ENCODE data around the gene PRR5L.

Gene PRR5L

DNA sequence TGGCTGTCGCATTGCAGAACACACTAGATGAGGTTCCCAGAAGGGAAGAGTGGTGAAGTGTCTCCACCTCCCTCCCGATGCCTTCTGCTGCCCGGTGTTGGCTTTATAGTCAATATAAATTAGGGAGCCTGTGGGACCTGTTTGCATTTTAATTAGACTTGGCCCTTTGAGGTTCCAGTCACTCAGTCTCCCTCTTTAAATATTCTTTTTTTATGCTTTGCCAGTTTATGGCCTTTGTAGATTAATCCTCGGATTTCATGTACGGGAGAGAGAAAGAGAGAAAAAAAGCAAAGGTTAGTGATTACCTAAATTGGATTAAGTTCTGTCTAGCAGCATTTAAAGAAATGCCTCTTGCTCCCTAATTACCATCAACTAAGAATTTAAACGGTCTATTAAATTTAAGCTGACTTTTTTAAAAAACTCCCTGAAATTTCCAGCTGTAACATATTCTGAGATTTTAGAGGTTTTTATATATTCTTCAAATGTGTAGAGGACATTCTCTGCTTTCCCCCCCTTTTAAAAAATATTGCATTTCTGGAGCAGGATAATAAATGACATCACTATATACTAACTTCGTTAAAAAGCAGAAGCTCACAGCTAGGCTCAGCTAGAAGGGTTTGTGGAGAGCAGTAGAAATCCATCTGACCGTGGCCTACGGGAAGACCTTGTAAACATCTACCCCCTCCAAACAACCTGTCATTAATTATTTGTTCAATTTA, 84.4 kb downstream of the PRR5L start:
- no peak for DNase-seq

GRCh38 chr11:36381015-36381360, 84.9 kb downstream of the PRR5L start:
- DNase-seq: no peak

DNA sequence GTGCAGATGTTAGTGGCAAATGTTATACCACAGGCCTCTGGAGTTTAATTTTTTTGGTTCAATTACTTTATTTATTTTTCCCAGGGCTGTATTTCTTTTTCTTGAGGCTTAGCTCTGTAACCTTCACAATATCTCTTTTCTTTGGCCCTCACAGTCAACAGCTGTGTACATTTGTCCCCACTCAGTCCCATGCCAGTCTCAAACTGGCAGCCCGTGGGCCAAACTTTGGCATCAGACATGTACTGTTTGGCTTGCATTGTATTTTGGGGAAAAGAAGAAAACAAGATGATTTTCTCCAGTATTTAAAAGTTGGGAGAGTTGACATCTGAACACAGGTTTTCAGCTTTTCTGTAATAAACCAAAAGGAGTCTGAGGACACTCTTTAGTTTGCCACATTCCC, 87.1 kb downstream of the PRR5L start:
- no peak for DNase-seq

DNA sequence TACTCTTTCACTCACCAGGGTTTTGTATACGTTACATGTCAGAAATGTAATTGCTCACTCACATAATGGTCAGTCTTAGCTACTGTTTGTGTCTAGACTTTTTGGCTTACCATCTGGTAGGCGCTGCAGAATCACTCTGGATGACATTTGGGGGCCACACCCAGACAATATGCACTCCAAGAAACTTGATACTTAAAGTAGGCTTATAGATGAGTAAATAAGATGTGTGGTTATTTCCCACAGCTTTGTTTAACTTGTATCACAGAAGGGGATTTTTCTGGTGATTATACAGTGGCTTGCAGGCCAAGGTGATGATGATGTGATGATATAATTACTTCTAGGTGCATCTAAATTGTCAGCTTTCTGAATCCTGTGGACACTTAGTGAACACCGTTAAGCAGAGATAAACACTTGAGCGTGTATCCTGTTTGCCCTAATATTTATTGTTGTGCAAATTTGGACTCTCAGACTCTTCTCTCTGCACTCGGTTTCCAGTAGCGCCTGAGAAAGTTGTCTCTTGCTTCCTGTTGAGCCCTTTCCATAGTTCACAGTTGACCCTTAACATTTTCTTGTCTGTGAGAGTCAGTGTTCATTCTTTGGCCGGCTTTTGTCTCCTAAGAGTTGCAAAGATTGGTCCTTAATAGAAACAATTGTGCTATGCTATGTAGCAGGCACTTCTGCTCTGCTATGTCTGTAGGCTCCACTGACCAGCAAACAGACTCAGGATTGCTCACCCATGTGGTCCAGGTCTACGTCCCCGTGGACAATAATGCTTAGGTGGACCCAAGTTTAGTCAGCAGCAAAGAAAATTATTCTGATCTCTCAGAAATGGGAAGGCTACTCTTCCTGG, 89.3 kb downstream of the PRR5L start:
- no peak for DNase-seq

DNA sequence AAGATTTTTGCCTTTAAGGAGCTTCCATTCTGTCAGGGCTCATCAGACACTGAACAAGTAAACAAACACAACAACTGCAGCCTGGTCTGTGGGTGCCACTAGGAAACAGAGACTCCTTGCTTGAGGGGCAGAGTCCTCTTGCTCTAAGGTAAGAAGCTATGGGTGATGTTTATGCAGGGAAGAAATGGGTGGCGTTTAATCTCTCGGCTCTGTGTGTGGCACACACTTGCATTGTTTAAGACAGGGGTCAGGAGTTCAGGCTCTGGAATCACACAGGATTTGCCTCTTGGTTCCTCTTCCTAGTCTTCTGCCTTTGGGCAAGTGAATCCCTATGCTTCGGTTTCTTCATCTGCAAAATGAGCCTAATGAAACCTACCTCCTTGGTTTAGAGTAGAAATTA, 90.3 kb downstream of the PRR5L start:
- DNase-seq: no peak

- no peak for DNase-seq
Observed at GRCh38 chr11:36388071-36388470, 92.0 kb downstream of the PRR5L start.

- DNase-seq: no peak
Observed at GRCh38 chr11:36388951-36389350, 92.9 kb downstream of the PRR5L start.

- no peak for DNase-seq
Observed at GRCh38 chr11:36389811-36390210, 93.7 kb downstream of the PRR5L start.

- DNase-seq: peak; percentile 23 to 30
Observed at GRCh38 chr11:36390963-36391471, 94.9 kb downstream of the PRR5L start.

GRCh38 chr11:36392196-36392595, 96.1 kb downstream of the PRR5L start:
- DNase-seq: no peak

- DNase-seq: peak in 1 of 2 donors; percentile 24
Observed at GRCh38 chr11:36394056-36394455, 98.0 kb downstream of the PRR5L start.

DNA sequence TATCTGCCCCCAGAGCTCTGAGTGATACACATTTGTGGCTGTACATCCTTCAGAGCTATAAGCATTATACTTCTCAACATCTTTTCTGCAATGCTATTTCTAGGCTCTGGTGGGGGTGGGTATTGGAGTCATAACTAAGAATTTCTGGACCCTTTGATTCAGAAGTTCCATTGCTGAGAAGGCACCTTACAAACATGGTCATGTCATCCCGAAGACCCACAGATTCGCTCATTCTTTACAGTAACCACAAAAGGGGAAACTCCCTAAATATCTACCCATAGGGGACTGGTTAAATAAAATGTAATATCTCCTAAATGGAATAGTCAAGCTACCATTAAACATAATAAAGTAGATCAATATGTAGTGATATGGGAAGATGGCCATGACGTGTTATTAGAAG, 98.8 kb downstream of the PRR5L start:
- no peak for DNase-seq

- no peak for DNase-seq
Observed at GRCh38 chr11:36395978-36396736, 100.1 kb downstream of the PRR5L start.

GRCh38 chr11:36398231-36398953, 102.3 kb downstream of the PRR5L start:
- DNase-seq: no peak

DNA sequence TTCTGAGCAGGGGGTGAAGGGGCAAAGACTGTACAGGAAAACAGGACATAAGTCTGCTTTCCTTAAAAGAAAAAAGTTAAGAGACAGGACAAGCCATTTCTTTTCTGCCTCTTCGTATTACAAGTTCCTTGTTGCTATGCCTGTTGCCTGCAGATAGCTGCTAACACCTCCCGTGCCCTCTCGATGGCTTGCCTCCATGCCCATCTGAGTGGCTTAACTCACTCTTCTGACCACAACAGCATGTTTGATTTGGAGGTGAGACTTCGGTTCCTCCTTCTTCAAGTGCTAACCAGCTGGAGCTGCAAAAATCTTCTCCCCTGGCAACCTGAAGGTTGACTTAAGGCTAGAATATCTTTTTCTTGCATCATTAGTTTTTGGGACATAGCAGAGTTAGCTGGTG, 103.1 kb downstream of the PRR5L start:
- no peak for DNase-seq

GRCh38 chr11:36399745-36400144, 103.7 kb downstream of the PRR5L start:
- no peak for DNase-seq

- DNase-seq: no peak
Observed at GRCh38 chr11:36400766-36401455, 104.8 kb downstream of the PRR5L start.

DNA sequence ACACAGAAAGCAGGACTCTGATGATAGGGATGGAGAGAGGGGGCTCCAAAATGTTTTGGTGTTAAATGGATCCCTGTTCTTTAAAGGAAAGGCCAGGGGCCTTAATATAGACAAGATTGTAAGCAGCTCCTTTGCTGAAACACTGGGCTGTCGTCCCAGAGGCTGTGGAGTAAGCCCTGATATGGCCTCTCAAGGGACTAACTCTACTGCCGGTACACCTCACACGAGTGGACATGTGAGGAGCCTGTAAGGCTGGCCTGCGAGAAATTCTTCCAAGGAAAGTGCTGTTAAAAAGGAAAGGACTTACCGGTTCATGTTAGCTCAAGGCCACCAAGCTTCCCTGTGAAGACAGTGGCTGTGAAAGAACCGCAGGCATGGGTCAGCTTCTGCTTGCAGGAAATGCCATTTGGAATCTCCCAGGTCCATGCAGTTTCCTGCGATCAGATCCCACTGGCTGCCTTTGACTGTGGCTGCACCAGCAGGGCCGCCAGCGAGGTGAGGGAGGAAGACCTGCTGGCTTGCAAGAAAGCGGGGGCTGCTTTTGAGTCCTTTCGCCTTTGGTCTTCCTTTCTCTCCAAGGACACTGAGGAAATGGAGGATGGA, 106.6 kb downstream of the PRR5L start:
- DNase-seq: no peak

DNA sequence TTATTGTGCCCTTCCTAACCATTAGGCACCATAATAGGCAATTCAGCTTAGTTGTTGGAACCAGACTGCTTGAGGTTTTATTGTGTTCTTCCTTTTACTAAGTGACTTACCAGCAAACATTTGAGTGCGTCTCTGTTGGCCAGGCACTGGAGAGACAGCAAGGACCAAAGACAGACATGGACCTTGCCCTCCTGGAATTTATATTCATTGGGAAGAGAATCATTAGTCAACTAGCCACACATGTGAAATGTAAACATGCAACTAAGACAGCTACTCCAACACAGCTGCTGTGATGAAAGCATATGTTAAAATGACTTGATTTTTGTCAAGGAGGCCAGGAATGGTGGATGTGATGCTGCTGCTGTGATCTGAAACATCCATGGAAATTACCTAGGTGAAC, 107.6 kb downstream of the PRR5L start:
- DNase-seq: no peak

DNA sequence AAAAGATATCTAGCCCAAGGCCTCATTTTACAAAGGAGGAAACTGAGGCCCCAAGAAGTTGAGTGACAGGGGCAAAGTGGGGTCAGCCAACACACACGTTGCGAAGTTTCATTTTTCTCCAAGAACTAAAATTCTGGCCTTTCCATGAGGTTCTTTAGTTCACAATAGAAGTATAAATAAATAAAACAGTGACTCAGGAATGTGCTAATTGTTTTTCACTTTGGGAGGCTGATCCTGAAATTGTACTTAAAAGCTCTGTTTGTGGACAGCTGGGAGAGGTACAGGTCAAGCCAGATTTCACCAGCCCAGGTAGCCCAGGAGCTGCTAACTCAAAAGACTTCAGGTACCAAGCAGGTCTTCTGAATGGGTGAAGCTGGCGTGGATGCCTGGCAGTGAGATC, 108.7 kb downstream of the PRR5L start:
- DNase-seq: no peak

- DNase-seq: no peak
Observed at GRCh38 chr11:36405585-36406367, 109.7 kb downstream of the PRR5L start.

All from activated CD4-positive, alpha-beta T cell treated with anti-CD3 and anti-CD28 coated beads for 4 hours (primary cell).